HUES48 (cell line): Measurements from ENCODE around the gene TRIM38.
"Not testable (repeated sequence)": the region's sequence is repeated elsewhere in the genome, so short reads cannot be mapped to it uniquely, and the experiment has no call there.

Experiments used
- H3K27ac ChIP-seq: one replicate; pipeline ENCODE4 v1.7.0; 2013; ENCODE audit warnings: low read depth, low read length, inconsistent platforms
- H3K27me3 ChIP-seq: 2 replicates; pipeline ENCODE4 v1.6.1; 2013; ENCODE audit warnings: mild to moderate bottlenecking, low read length; ENCODE audit not compliant: control insufficient read depth, insufficient read depth
- H3K36me3 ChIP-seq: 2 replicates; pipeline ENCODE4 v1.6.1; 2013; ENCODE audit warnings: low read length; ENCODE audit not compliant: control insufficient read depth, insufficient read depth
- H3K4me1 ChIP-seq: 2 replicates; pipeline ENCODE4 v1.6.1; 2013; ENCODE audit warnings: mild to moderate bottlenecking, low read length; ENCODE audit not compliant: control insufficient read depth, insufficient read depth
- H3K4me3 ChIP-seq: 2 replicates; pipeline ENCODE4 v1.5.1; 2013; ENCODE audit warnings: mild to moderate bottlenecking, low read depth, low read length
- H3K9ac ChIP-seq: 2 replicates; pipeline ENCODE4 v1.6.1; 2013; ENCODE audit warnings: mild to moderate bottlenecking, low read depth, low read length, moderate library complexity
- H3K9me3 ChIP-seq: 2 replicates; pipeline ENCODE4 v1.6.1; 2013; ENCODE audit warnings: low read length; ENCODE audit not compliant: control insufficient read depth, insufficient read depth

Gene TRIM38

GRCh38 chr6:26012061-26012460, 49.5 kb downstream of the TRIM38 start:
- Histone ChIP-seq H3K4me1 (peaks cover 10% of the 10 kb centered on the region), H3K9ac (no peak overlapping the region), H3K4me3 (no peak overlapping the region), H3K27ac (no peak overlapping the region), H3K27me3 (no peaks in the 10 kb centered on the region), H3K36me3 (no peaks in the 10 kb centered on the region), H3K9me3 (no peaks in the 10 kb centered on the region)

GRCh38 chr6:26014386-26014785, 51.8 kb downstream of the TRIM38 start:
- not testable (repeated sequence) for H3K9me3 ChIP-seq, H3K27ac ChIP-seq, H3K4me3 ChIP-seq, H3K27me3 ChIP-seq, H3K9ac ChIP-seq, H3K36me3 ChIP-seq
- peaks cover 24% of the 10 kb centered on the region for H3K4me1 ChIP-seq

- Histone ChIP-seq H3K36me3 (no peaks in the 10 kb centered on the region), H3K27me3 (no peaks in the 10 kb centered on the region), H3K27ac (no peak overlapping the region), H3K4me3 (peak overlapping the region; percentile 62), H3K9ac (peak overlapping the region; percentile 85), H3K4me1 (peaks cover 24% of the 10 kb centered on the region), H3K9me3 (no peaks in the 10 kb centered on the region)
Measured at GRCh38 chr6:26016245-26016962, 53.8 kb downstream of the TRIM38 start.

- no peak overlapping the region for H3K27ac ChIP-seq
- peak overlapping the region; percentile 62 for H3K4me3 ChIP-seq
- no peaks in the 10 kb centered on the region for H3K9me3 ChIP-seq
- peak overlapping the region; percentile 85 for H3K9ac ChIP-seq
- H3K36me3 ChIP-seq, result no peaks in the 10 kb centered on the region
- no peaks in the 10 kb centered on the region for H3K27me3 ChIP-seq
- H3K4me1 ChIP-seq, result peaks cover 24% of the 10 kb centered on the region
Measured at GRCh38 chr6:26016963-26017631, 54.5 kb downstream of the TRIM38 start.

GRCh38 chr6:26017632-26017966, 55.0 kb downstream of the TRIM38 start:
- Histone ChIP-seq H3K9me3 (no peaks in the 10 kb centered on the region), H3K4me3 (peak overlapping the region; percentile 62), H3K27ac (peak overlapping the region; percentile 5), H3K9ac (peak overlapping the region; percentile 85), H3K4me1 (peaks cover 28% of the 10 kb centered on the region), H3K36me3 (no peaks in the 10 kb centered on the region), H3K27me3 (no peaks in the 10 kb centered on the region)

GRCh38 chr6:26019261-26019830, 56.7 kb downstream of the TRIM38 start:
- H3K4me1 ChIP-seq, result peaks cover 33% of the 10 kb centered on the region
- H3K27me3 ChIP-seq, result no peaks in the 10 kb centered on the region
- H3K27ac ChIP-seq, result no peak overlapping the region
- peak overlapping the region; percentile 53; the same call in 1 of the 2 replicates for H3K9ac ChIP-seq
- H3K9me3 ChIP-seq, result no peaks in the 10 kb centered on the region
- H3K36me3 ChIP-seq, result no peaks in the 10 kb centered on the region
- H3K4me3 ChIP-seq, result peak overlapping the region; percentile 16; the same call in 1 of the 2 replicates

- no peaks in the 10 kb centered on the region for H3K27me3 ChIP-seq
- peak overlapping the region; percentile 99 for H3K27ac ChIP-seq
- H3K9me3 ChIP-seq, result no peaks in the 10 kb centered on the region
- H3K9ac ChIP-seq, result peak overlapping the region; percentile 53; the same call in 1 of the 2 replicates
- peaks cover 36% of the 10 kb centered on the region for H3K4me1 ChIP-seq
- peak overlapping the region; percentile 73 for H3K4me3 ChIP-seq
- no peaks in the 10 kb centered on the region for H3K36me3 ChIP-seq
Measured at GRCh38 chr6:26019967-26020328, 57.3 kb downstream of the TRIM38 start.

GRCh38 chr6:26020329-26021000, 57.9 kb downstream of the TRIM38 start:
- H3K27ac ChIP-seq, result peak overlapping the region; percentile 99
- H3K4me3 ChIP-seq, result peak overlapping the region; percentile 73
- no peaks in the 10 kb centered on the region for H3K9me3 ChIP-seq
- peaks cover 36% of the 10 kb centered on the region for H3K4me1 ChIP-seq
- H3K27me3 ChIP-seq, result no peaks in the 10 kb centered on the region
- H3K36me3 ChIP-seq, result no peaks in the 10 kb centered on the region
- H3K9ac ChIP-seq, result peak overlapping the region; percentile 98

- no peaks in the 10 kb centered on the region for H3K36me3 ChIP-seq
- no peaks in the 10 kb centered on the region for H3K27me3 ChIP-seq
- H3K9ac ChIP-seq, result peak overlapping the region; percentile 98
- peak overlapping the region; percentile 99 for H3K27ac ChIP-seq
- H3K4me3 ChIP-seq, result peak overlapping the region; percentile 73
- no peaks in the 10 kb centered on the region for H3K9me3 ChIP-seq
- H3K4me1 ChIP-seq, result peaks cover 36% of the 10 kb centered on the region
Measured at GRCh38 chr6:26021001-26021349, 58.4 kb downstream of the TRIM38 start.

- H3K9me3 ChIP-seq, result no peaks in the 10 kb centered on the region
- peaks cover 35% of the 10 kb centered on the region for H3K4me1 ChIP-seq
- H3K4me3 ChIP-seq, result peak overlapping the region; percentile 73
- no peaks in the 10 kb centered on the region for H3K27me3 ChIP-seq
- H3K36me3 ChIP-seq, result no peaks in the 10 kb centered on the region
- H3K27ac ChIP-seq, result peak overlapping the region; percentile 99
- H3K9ac ChIP-seq, result peak overlapping the region; percentile 98
Measured at GRCh38 chr6:26021350-26022131, 58.9 kb downstream of the TRIM38 start.
